Activated CD4-positive, CD25-positive, alpha-beta regulatory T cell treated with anti-CD3 and anti-CD28 coated beads, Interleukin-2, amount 50 U/mL, for 24 hours (primary cell): ENCODE measurements around the gene RAB11FIP4.
"Not testable (repeated sequence)": the region's sequence is repeated elsewhere in the genome, so short reads cannot be mapped to it uniquely, and the experiment has no call there.

Source experiments
- ATAC-seq, 2 donors: fragments of 150-1000 bp; cut with Tn5 transposase; one replicate each; pipeline ENCODE4 v1.10.0; 2021; ENCODE audit warnings: mild to moderate bottlenecking in 1 of 2, moderate library complexity in 1 of 2

RAB11FIP4 gene

DNA sequence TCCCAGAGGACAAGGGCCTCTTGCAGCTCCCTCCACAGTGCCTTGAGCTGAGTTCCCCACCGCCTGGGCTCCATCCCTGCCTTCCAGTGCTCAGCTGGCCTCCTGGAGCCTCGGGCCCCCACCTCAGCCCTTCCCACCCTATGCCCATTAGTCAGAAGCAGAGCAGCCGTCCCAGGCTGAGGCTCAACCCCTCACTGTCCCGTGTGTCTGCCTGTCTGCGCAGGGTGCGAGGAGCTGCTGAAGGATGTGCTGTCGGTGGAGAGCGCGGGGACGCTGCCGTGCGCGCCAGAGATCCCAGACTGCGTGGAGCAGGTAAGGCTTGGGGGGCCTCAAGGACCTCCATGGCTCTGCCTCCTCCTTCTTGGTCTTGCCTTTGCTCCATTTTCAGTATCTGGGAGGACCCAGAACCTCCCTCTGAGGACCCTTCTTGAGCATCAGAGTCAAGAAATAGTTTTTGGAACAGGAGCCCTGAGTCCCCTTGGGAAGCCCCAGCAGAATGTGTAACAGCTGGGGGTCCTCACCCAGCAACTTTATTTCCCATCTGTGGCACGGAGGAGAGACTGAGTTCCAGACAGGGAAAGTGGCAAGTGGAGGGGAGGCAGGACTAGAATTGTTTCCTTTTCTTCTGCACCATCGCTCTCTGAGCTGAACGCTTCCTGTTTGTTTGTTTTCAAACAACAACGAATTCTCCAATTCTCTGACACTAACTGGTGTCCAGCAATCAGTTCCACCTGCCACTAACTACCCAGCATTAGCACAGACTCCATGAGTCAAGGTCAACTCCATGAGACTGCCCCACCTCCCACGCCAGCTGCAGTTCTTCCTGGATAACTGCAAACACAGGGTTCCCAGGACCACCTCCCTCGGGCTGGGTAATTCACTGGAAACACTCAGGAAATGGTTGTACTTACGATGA lies 42.6 kb downstream of the RAB11FIP4 start:
- ATAC-seq, result no peak

DNA sequence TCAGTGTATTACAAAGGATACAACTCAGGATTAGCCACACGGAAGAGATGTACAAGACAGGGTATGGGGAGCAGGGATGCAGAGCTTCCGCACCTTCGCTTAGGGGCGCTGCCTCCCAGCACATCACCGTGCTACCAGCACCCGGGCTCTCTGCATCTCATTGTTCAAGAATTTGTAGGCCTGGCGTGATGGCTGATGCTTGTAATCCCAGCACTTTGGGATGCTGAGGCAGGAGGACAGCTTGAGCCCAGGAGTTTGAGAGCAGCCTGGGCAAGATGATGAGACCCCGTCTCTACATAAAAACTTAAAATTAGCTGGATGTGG lies 43.2 kb downstream of the RAB11FIP4 start:
- no peak for ATAC-seq

DNA sequence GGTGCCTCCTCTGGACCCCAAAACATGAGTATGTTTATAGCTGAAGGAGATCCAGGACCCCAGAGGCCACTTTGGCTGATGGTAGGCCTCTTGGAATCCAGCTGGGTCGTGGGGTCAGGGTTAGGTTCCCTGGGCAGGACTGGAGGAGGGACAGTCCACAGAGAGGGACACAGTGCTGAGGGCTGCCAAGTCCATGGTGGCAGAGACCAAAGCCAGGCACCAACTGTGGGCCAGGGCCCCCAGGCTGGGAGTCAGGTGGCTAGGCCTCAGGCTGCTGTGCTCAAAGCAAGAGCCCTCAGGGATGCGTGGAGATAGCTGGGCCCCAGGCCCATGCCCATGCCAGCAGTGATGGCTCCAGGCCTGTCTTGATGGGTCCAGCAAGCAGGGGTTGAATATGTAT lies 44.1 kb downstream of the RAB11FIP4 start:
- no peak for ATAC-seq

DNA sequence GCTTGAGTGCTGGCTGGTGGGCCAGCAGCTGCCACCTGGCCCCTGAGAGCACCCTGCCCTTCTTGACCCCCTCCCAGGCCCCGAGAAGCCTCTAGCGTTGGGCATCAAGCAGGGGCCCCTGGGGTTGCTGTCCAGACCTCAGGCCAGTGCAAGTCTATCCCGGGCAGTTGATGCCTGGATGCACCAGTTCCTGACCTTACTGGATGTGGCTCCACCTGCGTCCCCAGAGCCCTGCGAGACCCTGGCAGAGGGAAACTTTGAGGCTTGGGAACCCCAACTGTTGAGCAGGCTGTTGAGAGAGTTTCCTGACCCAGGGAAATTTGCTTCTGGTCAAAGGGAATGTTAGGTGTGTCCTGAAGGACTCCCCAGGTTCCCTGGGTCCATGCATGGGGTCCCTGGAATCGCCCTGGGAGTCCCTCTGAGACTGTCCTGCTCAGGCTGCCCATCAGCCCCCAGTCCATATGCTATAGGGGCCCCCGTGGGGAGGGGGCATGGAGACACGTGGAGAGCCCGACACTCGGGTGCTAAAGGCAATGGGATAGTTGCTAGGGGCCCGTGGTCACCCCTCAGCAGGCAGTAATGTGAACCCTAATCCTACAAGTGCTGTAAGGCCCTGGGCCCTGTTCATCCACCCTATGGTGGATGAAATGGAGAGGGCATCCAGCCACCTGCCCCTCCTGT lies 46.4 kb downstream of the RAB11FIP4 start:
- no peak for ATAC-seq

DNA sequence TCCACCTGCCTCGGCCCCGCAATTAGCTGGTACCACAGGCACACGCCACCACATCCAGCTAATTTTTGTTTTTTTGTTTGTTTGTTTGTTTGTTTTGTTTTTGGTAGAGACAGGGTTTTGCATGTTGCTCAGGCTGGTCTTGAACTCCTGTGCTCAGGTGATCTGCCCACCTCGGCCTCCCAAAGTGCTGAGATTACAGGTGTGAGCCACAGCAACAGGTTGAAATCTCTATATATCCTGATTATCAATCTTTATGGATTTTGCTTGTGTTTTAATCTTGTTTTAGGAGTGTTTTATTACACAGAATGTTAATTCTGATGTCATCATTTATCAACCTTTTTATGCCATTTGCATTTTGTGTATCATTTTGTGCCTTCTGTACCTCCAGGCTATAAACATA lies 48.2 kb downstream of the RAB11FIP4 start:
- no peak for ATAC-seq

DNA sequence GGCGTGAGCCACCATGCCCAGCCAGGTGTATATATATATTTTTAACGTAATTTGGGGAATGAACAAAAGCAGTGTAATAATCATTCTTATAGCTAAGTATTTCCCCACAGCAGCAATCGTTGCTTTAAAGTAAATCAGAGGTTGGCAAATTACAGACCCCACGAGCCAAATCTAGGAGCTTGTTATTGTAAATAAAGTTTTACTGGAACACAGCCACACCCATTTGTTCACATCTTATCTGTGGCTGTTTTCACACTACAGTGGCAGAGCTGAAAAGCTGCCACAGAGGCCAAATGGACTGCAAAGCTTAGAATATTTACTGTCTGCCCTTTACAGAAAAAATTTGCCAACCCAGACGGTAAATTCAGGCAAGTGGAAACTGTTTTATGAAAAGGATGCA lies 50.8 kb downstream of the RAB11FIP4 start:
- ATAC-seq, result no peak

DNA sequence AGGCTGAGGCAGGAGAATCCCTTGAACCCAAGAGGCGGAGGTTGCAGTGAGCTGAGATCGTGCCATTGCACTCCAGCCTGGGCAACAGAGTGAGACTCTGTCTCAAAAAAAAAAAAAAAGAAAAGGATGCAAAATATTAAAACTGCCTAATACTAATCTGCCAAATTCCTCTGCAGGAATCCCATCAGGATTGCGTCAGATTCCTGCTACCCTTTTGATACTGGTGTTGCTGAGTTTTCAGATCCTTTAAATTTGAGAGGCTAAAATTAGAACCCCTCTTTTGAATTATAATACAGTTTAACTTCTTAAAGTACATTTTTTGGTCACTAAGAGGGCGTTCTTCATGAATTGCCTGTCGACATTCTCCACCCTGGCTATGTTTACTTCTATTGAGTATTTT lies 51.4 kb downstream of the RAB11FIP4 start:
- ATAC-seq, result not testable (repeated sequence)

DNA sequence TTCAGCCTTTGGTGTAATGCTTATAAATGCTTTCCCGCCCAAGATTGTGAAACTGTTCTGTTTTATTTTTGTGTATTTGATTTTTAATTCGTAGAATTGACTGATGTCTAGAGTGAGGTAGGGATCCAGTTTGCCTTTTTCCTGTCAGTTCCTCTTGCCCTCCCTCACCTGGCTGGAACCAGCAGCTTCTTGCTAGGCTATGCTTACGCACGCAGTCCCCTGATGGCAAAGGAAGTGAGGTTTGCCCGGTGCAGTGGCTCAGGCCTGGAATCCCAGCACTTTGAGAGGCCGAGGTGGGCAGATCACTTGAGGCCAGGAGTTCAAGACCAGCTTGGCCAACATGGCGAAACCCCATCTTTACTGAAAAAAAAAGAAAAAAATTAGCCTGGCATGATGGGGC lies 51.9 kb downstream of the RAB11FIP4 start:
- ATAC-seq, result no peak

DNA sequence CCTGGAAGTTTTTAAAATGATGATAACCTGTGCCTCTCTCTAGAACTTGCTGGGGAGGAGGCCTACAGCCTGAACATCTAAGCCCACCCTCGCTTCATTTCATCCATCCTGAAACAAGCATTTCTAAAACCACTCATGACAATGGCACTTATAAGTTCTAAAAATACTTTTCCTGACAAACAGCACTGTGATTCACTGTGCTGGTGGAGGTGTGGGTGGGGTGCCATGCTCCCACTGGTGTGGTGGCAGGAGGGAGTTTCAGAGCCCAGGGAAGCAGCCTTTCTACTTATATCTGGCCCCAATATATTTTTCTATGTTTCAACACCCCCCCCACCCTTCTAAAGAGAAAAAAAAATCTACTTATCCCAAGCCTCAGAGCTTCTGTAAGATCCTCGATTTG lies 52.6 kb downstream of the RAB11FIP4 start:
- ATAC-seq, result no peak

DNA sequence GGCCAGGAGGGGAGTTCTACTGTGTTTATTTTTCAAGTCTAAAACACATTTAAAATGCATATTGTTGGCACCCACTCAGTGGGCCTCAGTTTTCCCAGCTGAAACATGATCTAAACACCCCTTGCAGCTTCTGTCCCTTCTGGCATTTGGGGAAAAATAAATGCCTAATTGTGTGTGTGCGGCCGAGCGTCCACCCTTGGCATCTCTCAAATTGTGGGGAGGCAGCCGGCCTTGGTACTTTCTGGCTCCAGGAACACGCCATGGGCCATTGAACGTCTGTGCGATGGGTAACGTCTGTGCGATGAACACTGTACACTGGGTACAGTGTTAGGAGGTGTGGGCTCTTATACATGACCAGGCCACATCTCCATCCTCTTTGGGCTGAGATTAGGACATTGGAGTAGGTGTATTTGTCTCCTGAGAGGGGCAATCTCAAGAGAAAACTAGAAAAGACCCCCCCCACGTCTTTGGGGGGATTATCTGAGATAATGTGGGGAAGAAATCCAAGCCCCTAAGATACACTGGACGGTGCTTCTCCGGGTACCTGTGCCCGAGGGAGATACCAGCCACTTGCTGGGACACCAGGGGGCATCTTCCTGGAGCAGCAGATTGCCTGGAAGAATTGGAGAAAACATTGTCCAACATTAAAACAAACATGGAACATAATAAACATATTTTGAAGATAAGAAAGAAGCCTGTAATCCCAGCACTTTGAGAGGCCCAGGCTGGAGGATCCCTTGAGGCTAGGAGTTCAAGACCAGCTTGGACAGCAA lies 54.9 kb downstream of the RAB11FIP4 start:
- no peak for ATAC-seq

DNA sequence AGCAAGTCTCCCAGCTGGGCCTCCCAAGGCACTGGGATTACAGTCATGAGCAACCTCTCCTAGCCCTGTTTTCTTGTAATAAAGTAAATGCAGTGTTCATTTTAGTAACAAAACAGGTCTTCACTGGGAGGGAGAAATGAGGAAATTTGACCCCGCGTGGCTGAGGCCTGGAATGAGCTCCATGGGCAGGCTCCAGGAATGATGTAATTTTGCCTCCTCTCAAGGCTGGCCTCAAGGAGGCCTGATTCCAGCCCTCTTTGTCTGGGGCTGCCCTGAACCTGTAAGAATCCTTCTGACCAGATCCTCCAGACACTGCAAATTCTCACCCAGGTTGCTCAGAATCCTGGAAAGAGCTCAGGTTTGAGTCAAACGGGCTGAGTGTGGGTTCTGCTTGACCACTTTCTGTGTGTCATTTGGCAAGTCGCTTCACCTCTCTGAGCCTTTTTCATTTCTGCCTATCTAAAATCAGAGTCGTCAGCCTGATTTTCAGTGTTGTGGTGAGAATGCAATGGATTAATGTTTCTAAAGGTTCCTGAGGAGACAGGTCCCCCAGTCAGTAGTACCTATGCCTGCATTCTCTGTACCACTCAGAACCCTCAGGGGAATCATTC lies 57.1 kb downstream of the RAB11FIP4 start:
- no peak for ATAC-seq

DNA sequence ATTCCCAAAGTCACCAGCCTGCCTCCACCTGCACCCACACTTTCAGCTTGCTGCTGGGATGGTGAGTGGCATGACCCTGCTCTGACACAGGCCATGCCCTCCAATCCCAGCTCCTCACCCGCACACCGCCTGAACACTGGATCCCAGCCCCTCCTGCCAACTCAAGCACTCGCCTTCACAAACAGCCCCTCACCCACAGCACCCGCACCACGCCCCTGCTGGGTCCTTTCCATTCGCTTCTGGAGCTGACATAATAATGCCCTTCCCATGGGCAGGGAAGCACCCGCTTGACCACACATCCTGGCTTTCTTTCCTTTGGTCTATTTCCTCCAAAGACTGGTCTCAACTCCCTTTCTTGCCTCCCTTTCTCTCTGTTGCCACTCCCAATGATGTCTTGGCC lies 57.6 kb downstream of the RAB11FIP4 start:
- ATAC-seq, result no peak

DNA sequence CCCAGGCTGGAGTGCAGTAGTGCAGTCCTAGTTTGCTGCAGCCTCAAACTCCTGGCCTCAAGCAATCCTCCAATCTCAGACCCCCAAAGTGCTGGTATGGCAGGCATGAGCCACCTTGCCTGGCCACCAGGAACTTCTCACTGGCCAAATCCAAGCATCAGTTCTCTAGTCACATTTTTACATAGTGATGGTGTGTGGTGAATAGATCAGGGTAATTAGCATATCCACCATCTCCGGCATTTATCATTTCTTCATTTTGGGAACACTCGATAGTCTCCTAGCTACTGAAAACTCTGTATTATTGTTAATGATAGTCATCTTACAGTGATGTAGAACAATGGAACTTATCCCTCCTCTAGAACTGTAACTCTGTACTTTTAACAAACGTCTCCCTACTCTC lies 58.3 kb downstream of the RAB11FIP4 start:
- no peak for ATAC-seq

DNA sequence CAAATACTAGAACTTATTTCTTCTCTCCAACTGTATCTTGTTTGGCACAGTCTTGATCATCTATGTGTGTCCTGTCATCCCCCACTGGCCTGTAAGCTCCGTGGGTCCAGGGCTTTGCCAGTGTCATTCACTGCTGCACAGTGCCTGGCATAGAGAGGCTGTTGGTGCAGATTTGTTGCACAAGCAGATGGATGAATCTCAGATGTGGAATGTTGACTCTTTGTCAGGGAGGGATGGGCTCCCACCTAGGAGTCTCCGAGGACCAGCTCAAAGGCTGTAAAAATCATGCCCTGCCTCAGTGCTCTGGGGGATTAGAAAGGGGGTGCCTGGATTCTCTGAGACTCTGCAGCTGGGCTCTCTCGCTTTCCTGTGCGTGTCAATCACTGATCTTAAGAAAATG lies 60.6 kb downstream of the RAB11FIP4 start:
- no peak for ATAC-seq

DNA sequence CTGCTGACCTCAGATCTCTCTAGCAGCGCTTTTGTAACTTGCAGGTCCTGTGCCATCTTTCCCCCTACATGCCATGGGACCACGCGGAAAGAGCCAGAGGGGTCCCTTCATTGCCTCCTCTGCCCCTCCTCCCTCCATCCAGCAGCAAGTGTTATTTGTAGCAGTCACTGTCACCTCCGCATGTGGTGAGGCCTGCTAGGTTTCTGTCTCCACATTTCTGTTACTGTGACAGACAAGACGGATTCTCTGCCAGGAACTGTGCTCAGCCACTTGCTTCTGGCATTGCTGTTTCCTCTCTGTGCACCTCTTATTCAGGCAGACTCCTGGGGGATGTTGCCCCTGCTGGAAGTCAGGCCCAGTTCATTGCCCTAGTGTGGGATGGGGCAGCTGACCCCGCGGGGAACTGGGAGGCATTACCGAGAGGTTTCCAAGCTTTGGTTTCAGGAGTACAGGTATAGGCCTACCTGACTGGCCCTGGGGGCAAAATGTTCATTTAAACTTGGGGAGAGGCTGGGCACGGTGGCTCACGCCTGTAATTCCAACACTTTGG lies 61.2 kb downstream of the RAB11FIP4 start:
- no peak for ATAC-seq

DNA sequence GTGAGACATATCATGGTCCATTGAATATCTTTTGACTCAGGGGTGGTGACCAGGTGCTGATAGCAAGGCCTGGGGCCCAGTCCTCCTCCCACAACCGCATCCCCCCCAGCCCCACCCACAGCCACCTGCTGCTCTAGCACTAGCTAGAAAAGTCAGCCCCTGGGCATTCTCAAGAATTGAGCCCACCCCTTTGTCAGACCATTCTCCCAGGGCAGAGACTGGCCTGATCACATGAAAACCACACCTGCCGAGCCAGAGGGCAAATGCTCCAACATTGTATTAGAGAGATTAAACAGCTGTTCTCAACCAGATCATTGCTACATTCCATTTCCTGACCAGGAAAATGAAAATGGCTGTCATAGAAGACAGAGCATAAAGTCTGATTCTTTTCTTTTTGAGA lies 62.4 kb downstream of the RAB11FIP4 start:
- ATAC-seq, result no peak

DNA sequence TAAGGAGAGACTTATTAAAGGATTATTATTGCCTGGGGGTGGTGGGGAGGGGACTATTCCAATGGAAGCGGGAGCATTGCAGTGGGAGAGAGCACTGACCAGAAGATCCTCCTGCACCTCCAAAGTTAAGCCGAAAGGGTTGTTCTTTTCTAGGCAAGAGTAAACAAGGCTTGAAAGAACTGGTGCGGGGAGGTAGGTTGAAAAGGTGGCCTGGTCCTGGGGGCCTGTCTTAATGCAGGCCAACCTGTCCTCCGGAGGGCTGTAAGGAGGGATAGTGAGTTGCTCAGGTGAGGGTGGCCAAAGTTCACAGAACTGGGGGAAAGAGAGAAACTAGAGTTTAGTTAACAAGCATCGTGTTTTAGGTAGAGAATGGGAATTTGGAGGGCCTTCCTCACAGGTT lies 65.3 kb downstream of the RAB11FIP4 start:
- no peak for ATAC-seq

DNA sequence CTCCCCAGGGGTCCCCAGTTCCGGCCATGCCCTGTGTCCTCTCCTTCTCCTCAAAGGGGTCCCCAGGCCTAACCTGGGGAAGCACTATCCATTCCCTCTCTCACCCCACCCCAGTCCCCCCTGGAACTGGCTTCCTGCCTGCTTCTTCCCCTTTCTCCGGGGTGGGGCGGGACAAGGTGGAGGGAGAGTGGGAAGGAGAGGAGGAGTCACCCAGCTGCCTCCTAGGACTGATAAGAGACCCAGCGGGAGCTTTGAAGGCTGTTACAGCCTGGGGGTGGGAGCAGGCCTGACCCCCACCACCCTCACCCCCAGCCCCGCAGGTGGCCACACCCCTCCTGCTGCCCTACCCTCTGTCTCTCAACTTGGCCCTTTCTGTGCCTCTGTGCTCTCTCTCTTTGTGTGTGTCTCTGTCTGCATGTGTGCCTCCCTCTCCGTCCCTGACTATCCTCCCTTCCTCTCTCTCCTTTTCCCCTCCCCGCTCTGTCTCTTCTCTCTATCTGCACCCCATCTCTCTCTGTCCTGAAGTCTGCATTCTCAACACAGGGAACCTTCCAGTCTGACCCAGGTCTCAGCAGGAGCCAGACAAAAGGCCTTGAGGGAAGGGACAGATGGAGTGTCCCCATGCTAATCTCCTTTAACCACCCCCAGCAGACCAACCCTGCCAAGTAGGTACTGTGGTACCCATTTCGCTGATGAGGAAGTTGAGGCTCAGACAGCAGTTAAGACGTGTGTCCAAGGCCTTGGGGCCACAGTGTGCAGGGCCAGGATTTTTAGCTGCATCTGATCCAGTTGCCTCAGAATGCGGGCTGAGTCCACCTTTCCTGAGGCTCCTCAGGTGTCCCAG lies 66.1 kb downstream of the RAB11FIP4 start:
- no peak for ATAC-seq

DNA sequence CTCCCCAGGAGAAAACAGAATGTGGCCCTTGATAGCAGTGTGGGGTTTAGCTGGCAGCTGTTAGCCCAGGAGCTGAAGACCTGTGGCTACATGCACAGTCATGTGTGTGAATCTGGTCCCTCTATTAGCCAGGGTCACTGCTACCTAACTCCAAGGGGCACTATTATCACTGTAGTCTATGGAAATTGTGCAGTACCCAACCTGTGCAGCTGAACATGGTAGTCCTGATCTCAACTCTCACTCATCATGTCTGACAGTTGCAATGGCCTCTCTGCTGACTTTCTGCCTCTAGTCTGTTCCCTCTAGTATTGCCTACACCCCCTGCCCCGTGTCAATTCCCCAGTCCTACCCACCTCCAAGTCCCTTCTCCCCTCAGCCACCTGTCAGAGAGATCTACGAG lies 67.4 kb downstream of the RAB11FIP4 start:
- no peak for ATAC-seq

DNA sequence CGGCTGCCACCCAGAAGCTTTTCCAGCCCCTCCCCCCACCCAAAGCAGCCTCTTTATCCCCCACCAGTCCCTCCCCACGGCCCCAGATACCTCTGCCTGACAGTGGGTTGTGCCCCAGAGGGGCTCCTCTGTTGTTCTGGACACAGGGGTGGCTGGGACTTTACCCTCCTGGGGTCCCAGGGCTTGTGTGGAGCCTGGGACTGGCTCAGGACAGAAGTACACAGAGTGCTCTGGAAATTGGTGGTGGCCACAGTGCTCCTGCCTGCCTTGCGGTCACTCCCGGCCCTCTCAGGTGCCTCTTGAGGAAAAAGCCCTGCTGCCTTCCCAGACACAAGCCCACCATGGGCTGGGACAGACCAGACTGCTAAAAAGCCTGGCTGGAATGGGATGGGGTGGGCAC lies 68.2 kb downstream of the RAB11FIP4 start:
- no peak for ATAC-seq

DNA sequence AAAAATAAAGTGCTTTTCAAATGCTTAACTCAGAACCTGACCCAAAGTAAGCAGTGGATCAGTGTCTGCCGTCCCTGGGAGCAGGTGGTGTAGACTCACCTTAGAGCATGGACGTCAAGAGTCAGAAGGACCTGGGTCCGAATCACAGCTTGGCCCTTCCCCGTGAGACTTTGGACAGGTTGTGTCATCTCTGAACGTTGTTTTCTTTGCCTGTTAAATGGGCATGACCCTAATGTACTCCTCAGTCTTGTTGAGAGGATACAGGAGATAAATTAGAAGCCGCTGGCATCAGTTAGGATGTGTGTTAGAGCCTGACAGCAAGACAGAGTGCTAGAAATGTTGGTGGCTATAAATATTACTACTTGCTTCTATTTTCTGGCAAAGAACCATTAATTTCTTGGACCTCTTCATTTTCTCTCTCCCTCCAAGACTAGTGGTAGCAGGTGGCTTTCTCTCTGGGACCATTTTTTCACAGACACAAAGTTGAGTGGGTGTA lies 68.8 kb downstream of the RAB11FIP4 start:
- ATAC-seq, result no peak
